A549 (cell line): ENCODE measurements around the gene MGAT5B.

ENCODE experiments used
- RAD21 ChIP-seq, 2 experiments: fragments of >200 bp in 1 of 2; sonication (Bioruptor Twin) in 1 of 2; formaldehyde crosslinking in 1 of 2; IDR thresholded peaks in 1 of 2; conservative IDR thresholded peaks in 1 of 2; 2 replicates in 1 of 2; 3 replicates in 1 of 2; pipeline ENCODE4 v1.6.1; 2012 to 2018; ENCODE audit warnings: inconsistent platforms in 1 of 2
- TF ChIP-seq, protein P1 (sequence below): IDR thresholded peaks from 2 replicates; pipeline ENCODE4 v1.6.1; 2012
- TF ChIP-seq, protein P2 (sequence below): fragments of 200-600 bp; sonication (generic); IDR thresholded peaks from 2 replicates; pipeline ENCODE4 v1.6.1; 2016; ENCODE audit warnings: antibody characterized with exemption, mild to moderate bottlenecking, moderate library complexity

DNA sequence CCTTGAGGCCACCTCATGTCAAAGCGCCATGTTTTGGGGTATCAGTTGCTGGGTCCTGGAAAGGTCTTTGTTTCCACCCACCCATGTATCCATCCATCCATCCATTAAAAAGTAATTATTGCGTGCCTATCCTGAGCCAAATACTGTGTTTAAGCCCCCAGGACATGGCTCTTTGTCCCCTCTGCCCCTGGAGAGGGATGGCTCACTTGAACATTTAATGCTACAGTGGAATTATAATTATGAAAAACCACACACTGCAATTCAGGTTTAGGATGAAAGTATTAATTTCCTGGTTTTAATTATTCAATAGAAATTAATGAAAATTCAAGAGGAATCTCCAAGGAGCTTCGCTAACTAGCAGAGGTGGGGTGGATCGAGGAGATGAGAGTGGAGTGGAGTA, 97.8 kb downstream of the MGAT5B start:
- TF ChIP-seq, protein P1, sequence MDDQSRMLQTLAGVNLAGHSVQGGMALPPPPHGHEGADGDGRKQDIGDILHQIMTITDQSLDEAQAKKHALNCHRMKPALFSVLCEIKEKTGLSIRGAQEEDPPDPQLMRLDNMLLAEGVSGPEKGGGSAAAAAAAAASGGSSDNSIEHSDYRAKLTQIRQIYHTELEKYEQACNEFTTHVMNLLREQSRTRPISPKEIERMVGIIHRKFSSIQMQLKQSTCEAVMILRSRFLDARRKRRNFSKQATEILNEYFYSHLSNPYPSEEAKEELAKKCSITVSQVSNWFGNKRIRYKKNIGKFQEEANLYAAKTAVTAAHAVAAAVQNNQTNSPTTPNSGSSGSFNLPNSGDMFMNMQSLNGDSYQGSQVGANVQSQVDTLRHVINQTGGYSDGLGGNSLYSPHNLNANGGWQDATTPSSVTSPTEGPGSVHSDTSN, result no peak
- TF ChIP-seq, protein P2, sequence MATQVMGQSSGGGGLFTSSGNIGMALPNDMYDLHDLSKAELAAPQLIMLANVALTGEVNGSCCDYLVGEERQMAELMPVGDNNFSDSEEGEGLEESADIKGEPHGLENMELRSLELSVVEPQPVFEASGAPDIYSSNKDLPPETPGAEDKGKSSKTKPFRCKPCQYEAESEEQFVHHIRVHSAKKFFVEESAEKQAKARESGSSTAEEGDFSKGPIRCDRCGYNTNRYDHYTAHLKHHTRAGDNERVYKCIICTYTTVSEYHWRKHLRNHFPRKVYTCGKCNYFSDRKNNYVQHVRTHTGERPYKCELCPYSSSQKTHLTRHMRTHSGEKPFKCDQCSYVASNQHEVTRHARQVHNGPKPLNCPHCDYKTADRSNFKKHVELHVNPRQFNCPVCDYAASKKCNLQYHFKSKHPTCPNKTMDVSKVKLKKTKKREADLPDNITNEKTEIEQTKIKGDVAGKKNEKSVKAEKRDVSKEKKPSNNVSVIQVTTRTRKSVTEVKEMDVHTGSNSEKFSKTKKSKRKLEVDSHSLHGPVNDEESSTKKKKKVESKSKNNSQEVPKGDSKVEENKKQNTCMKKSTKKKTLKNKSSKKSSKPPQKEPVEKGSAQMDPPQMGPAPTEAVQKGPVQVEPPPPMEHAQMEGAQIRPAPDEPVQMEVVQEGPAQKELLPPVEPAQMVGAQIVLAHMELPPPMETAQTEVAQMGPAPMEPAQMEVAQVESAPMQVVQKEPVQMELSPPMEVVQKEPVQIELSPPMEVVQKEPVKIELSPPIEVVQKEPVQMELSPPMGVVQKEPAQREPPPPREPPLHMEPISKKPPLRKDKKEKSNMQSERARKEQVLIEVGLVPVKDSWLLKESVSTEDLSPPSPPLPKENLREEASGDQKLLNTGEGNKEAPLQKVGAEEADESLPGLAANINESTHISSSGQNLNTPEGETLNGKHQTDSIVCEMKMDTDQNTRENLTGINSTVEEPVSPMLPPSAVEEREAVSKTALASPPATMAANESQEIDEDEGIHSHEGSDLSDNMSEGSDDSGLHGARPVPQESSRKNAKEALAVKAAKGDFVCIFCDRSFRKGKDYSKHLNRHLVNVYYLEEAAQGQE, result no peak
- no peak for TF ChIP-seq RAD21 (conservative IDR thresholded peaks at IDR 0.05 in 1 of 2, IDR thresholded peaks at IDR 0.05 in 1 of 2)
